ENCODE results near the gene TUT7. TPM values are rescaled to one million over a fixed set of nuclear protein-coding genes. Genes with fewer than 3 reads are reported as not detected.
"Not testable (repeated sequence)": the region's sequence is repeated elsewhere in the genome, so short reads cannot be mapped to it uniquely, and the experiment has no call there.

TUT7 gene
- total RNA-seq, 2 donors from 2014 or later = 16.3 to 20.2 TPM

- no peaks in the 10 kb centered on the region for H3K27me3 ChIP-seq
- no peak for TF ChIP-seq CTCF (IDR thresholded peaks at IDR 0.05)
- no peak overlapping the region for H3K4me3 ChIP-seq
- peaks cover 91% of the 10 kb centered on the region for H3K36me3 ChIP-seq
- no peak overlapping the region for H3K27ac ChIP-seq
- H3K9me3 ChIP-seq = no peaks in the 10 kb centered on the region
- H3K4me1 ChIP-seq = no peaks in the 10 kb centered on the region
- DNase-seq (ENCODE audit: low spot score) = no peak
Measured at GRCh38 chr9:86322973-86323644, 31.1 kb downstream of the TUT7 start.

GRCh38 chr9:86321373-86321772 lies 32.8 kb downstream of the TUT7 start:
- Histone ChIP-seq H3K9me3 (no peaks in the 10 kb centered on the region), H3K27ac (no peak overlapping the region), H3K27me3 (no peaks in the 10 kb centered on the region), H3K36me3 (peaks cover 91% of the 10 kb centered on the region), H3K4me1 (no peaks in the 10 kb centered on the region), H3K4me3 (no peak overlapping the region)
- TF ChIP-seq CTCF (IDR thresholded peaks at IDR 0.05) = no peak
- no peak for DNase-seq (ENCODE audit: low spot score)

- no peak for DNase-seq (ENCODE audit: low spot score)
- TF ChIP-seq CTCF (IDR thresholded peaks at IDR 0.05) = no peak
- Histone ChIP-seq H3K27me3 (no peaks in the 10 kb centered on the region), H3K4me3 (no peak overlapping the region), H3K4me1 (no peaks in the 10 kb centered on the region), H3K36me3 (peaks cover 86% of the 10 kb centered on the region), H3K27ac (no peak overlapping the region), H3K9me3 (no peaks in the 10 kb centered on the region)
Measured at GRCh38 chr9:86318187-86318586, 36.0 kb downstream of the TUT7 start.

- no peaks in the 10 kb centered on the region for H3K27me3 ChIP-seq
- TF ChIP-seq CTCF (IDR thresholded peaks at IDR 0.05) = no peak
- no peak overlapping the region for H3K4me3 ChIP-seq
- DNase-seq (ENCODE audit: low spot score) = no peak
- no peaks in the 10 kb centered on the region for H3K9me3 ChIP-seq
- no peaks in the 10 kb centered on the region for H3K4me1 ChIP-seq
- H3K27ac ChIP-seq = no peak overlapping the region
- H3K36me3 ChIP-seq = peaks cover 74% of the 10 kb centered on the region
Measured at GRCh38 chr9:86315078-86315477, 39.1 kb downstream of the TUT7 start.

GRCh38 chr9:86312959-86313358 lies 41.3 kb downstream of the TUT7 start:
- H3K27ac ChIP-seq; H3K9me3 ChIP-seq; H3K4me3 ChIP-seq; H3K4me1 ChIP-seq; H3K27me3 ChIP-seq; DNase-seq (ENCODE audit: low spot score): not testable (repeated sequence)
- H3K36me3 ChIP-seq = peaks cover 72% of the 10 kb centered on the region

- Histone ChIP-seq H3K4me1 (no peaks in the 10 kb centered on the region), H3K27ac (no peak overlapping the region), H3K4me3 (no peak overlapping the region), H3K36me3 (peaks cover 75% of the 10 kb centered on the region), H3K9me3 (no peaks in the 10 kb centered on the region), H3K27me3 (no peaks in the 10 kb centered on the region)
- DNase-seq (ENCODE audit: low spot score) = no peak
- TF ChIP-seq CTCF (IDR thresholded peaks at IDR 0.05) = no peak
Measured at GRCh38 chr9:86308687-86309086, 45.5 kb downstream of the TUT7 start.
